ENCODE results near the gene CABP1.
"Not testable (repeated sequence)": the region's sequence is repeated elsewhere in the genome, so short reads cannot be mapped to it uniquely, and the experiment has no call there.

CABP1 gene

DNA sequence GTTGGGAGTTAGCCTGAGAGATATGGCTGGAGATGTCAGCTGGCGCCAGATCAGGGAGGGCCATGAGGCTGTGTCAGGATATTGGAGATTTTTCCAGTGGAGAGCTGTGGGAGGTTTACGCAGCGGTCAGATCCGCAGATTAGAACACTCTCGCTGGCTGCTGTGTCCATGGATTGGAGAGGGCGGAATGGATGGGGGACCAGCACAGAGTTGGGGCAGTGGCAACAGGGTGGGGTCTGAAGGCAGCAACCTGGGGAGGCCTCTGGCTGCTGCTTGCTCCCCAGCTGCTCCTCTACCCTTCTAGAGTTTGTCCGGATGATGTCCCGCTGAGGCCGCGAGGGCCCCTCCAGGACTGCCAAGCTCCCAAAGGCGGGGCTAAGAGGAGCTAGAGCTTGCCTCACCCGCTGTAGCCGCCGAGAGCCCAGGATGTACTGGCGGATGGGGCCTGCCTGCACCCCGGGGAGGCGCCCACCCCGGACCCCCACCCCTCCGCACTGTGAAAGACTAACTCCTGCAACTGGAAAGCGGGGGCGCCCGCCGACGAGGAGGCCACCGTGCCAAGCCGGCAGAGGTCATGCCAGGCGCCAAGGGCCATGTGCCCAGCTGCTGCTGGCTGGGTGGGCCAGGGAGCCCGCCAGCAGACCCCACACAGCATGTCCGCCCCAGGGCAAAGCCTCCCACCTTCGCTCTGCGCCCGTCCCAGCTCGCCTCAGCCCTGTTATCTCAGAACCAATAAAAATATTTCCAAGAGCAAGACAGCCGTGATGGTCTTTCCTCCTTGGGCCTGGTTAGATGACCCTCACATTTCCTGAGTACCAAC lies 26.4 kb downstream of the CABP1 start:
- no peak for DNase-seq (ENCODE audit: extremely low read depth in 1 of 2, low read depth in 1 of 2)

DNA sequence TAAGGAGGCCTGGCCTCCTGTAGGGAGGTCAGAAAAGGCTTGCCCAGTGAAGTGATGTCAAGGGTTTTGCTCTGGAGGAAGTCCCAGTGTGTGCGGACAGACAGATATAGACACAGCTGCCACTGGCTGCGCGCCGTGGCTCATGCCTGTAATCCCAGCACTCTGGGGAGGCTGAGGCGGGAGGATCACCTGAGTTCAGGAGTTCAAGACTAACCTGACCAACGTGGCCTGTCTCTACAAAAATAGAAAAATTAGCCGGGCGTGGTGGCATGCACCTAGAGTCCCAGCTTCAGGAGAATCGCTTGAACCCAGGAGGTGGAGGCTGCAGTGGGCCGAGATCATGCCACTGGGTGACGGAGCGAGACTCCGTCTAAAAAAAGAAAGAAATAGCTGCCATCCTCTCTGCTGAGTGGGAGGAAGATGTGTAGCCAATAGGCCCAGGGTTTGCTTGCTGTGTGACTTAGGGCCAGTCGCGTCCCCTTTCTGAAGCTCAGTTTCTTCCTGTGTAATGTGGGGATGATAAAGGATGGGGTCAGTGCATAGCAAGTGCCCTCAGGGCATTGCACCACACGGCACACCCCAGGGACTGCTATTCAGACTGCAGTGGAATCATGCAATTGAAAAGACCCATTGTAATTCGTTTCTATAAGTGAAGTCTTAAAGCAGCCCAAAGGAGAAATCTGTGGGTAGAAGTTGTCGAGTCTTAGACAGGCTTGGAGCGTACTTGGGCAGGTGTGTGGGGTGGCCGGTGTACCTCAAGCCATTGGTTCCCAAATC lies 27.9 kb downstream of the CABP1 start:
- no peak for DNase-seq (ENCODE audit: extremely low read depth in 1 of 2, low read depth in 1 of 2)

DNA sequence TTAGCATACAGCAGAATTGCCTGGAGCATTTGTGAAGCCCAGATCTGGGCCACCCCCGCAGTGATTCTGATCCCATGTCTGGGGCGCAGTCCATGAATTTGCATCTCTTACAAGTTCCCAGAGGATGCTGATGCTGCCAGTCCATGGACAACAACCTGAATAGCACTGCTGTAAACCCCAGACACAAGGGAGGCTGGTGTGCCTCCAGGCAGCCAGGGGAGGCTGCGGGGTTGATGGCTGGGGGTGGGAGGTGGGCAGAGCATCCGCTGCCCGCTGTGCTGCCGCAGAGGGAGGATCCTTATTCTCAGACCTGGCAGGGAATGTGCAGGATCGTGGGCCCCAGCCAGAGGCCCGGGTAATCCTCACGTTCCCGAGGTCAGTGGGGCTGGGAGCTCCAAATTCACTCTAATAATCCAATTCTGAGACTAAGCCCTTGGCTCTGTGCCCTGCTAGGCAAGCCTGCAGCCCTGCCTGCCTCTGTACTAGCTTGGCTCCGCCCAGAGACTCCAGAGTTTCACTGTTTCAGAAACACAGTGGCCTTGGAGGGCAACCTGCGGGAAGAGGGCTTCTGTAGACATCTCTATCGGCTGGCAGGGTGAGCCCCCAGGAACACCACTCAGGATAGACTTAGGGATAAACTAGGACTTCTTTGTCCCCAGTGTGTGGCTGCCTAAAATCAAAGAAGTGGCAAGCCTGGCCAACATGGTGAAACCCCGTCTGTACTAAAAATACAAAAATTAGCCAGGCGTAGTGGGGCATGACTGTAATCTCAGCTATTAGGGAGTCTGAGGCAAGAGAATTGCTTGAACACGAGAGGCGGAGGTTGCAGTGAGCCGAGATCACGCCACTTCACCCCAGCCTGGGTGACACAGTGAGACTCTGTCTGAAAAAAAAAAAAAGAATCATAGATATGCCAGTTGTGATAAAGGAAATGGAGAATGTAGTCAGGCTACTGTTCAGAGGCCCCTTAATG lies 28.7 kb downstream of the CABP1 start:
- no peak for DNase-seq (ENCODE audit: extremely low read depth in 1 of 2, low read depth in 1 of 2)

DNA sequence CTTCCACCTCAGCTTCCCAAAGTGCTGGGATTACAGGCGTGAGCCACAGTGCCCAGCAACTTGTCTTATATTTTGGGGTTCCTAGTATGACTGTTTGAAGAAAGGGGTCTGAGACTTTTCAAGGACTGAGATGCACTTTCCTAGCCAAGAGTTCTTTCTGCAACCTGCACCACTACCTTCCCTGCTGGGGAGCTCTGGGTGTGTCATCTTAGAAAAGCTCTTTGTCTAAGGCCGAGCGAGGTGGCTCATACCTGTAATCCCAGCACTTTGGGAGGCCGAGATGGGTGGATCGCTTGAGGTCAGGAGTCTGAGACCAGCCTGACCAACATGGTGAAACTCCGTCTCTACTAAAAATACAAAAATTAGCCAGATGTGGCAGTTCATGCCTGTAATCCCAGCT lies 29.8 kb downstream of the CABP1 start:
- DNase-seq (ENCODE audit: extremely low read depth in 1 of 2, low read depth in 1 of 2), result not testable (repeated sequence)

DNA sequence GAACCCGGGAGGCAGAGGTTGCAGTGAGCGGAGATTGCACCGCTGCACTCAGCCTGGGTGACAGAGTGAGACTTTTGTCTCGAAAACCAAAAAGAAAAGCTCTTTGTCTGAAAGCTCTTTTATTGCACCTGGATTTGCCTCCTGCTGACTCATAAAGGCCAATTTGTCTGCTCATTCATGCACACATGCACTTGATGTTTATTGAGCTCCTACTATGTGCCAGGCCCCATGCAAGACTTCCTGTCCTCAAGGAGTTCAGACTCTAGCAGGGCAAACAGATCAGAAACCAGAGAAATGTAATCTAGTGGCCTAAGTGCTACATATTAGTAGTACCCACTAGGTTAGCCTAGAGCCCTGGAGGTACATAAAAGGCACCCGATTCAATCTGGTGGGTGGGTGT lies 30.2 kb downstream of the CABP1 start:
- DNase-seq (ENCODE audit: extremely low read depth in 1 of 2, low read depth in 1 of 2), result no peak

DNA sequence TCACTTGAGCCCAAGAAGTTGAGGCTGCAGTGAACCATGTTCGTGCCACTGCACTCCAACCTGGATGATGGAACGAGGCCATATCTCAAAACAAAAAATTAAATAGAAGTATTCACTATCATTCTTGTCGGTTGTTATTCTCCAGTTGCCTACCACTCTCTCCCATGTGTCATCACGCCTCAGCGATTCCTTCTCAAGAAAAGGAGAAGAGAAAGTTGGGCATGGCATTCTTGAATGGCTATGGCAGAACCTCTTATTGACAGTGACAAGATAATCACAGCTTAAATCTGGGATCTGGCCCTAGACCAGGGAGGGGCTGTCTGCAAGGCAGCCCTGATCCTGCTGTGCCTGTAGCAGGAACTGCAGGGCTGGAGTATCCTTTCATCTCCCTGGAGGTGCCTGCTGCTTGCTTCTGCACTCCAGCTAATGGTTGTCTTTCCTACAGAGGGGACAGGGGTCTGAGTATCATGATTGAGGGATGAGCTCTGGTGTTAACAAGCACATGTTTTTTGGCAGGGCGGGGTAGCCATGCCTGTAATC lies 33.7 kb downstream of the CABP1 start:
- DNase-seq (ENCODE audit: extremely low read depth in 1 of 2, low read depth in 1 of 2), result no peak

DNA sequence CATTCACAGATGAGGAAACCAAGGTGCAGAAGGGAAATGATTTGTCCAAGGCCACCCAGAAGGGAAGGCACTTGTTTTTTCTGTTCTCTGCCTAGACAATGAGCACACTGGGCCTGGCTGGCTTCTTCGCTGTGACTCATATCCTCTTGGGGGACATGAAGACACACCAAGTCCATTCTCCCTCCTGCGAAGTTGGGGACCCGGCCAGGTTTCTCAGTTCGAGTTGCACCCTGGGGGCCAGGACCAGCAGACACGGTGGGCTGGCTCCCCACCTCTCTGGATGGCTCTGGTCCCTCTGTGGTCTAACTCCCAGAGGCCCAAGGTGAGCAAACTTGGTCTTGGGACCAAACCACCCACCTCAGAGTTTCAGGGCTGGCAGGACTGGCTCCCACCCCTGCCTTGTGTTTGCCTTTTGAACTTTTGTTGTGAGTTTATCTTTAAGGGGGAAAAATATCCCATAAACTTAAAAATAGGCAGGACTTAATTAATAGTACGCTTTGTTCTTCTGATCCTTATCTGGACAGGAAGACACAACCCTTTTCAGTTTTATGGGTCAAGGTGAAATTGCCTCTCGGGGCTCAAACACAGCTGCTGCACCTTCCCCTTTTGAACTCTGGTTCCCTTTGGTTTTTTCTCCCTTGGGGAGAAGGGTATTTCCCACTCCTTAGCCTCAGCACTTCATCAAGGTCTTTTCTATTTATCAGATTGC lies 37.5 kb downstream of the CABP1 start:
- DNase-seq (ENCODE audit: extremely low read depth in 1 of 2, low read depth in 1 of 2), result peak in 1 of 2 donors; percentile 15

DNA sequence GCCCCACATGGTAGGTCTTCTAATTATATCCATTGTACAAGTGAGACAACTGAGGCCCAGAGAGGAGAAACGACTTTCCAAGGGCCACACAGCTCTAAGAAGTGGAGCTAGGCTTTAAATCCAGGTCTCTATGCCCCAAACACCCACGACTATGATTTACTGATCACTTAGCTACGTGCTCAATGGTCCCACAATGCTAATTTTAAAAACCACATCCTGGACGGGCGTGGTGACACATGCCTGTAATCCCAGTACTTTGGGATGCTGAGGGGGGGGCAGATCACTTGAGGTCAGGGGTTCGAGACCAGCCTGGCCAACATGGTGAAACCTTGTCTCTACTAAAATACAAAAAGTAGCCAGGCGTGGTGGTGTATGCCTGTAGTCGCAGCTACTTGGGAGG lies 38.1 kb downstream of the CABP1 start:
- DNase-seq (ENCODE audit: extremely low read depth in 1 of 2, low read depth in 1 of 2), result peak in 1 of 2 donors; percentile 7

DNA sequence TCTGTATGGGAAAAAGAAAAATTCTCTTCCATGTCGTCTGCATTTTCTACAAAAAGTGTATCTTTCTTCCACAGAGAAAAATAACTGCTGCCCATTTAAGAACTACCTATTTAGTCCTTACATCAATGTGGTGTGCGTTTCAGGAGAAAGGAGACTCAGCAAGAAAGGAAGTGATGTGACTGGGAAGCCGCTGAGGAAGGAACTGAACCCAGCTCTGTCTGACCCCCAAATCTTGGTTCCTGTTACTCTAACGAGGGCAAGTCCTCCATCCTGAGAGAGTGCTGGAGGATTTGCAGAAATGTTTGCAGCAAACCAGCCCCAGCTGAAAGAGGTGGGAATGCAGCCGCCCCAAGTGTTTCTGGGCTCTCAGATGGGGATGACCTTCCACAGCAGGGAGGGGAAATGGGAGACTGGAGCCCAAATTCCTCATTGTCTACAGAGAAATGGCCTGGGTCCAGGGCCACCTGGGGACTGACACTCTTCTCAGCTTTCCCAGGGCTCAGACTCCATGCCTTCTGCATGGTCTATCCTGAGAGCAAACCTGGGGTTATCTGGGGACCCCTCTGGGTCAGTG lies 39.8 kb downstream of the CABP1 start:
- no peak for DNase-seq (ENCODE audit: extremely low read depth in 1 of 2, low read depth in 1 of 2)

DNA sequence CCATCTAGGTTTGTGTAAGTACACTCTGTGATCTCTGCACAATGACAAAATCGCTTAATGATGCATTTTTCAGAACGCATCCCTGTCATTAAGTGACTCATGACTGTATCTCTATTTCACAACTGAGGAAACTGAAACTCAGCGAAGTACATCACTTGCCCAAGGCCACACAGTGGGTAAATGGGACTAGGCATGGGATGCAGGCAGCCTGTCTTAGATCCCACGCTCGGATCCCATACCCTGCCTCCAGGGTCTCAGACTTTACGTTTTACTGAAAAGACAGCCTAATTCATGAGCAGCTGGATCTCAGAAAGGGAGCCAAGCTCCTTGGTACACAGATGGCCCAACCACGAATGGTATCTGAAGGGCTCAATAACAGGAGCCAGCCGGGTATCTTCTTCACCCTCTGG lies 44.1 kb downstream of the CABP1 start:
- no peak for DNase-seq (ENCODE audit: extremely low read depth in 1 of 2, low read depth in 1 of 2)

DNA sequence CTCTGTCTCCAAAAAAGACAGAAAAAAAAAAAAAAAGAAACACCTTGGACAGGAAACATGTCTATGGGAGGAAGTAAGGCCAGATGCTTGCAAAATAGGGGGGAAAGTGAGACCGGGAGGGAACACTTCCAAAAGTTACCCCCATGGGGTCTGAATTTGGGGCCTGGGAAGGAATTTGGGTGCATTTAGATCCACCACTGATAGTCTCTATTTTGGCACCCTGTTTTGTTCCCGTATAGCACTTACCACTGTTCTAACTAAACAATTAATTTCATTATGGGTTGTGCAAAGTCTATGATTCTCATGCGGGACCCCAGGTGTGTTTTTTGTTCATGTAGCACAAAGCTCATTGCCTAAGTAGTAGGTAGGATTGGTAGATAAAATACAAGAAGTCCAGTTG lies 45.1 kb downstream of the CABP1 start:
- no peak for DNase-seq (ENCODE audit: extremely low read depth in 1 of 2, low read depth in 1 of 2)

DNA sequence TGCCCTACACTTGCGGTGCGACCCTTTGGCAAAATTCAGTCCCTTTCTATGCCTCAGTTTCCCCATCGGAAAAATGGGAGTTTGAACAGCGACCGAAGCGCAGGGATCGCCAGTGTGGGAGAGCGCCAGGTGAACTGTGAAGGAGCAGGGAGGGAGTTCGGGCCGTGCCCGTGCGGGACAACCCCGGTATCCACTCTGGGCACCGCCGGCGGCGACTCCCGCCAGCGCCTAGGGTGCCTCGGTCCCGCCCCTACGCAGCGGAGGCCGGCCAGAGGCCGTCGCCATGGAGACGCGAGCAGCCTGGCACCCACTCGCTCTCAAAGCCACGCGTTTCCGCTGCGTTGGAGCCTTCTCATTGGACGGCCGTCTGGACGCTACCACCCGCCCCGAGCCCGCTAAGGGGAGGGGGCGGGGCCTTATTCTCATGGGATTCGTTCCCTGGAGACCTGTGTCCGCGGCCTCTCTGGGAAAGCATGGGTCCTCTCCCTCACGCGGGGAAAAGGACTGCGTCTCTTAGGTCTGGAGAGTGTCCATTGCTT lies 45.8 kb downstream of the CABP1 start:
- DNase-seq (ENCODE audit: extremely low read depth in 1 of 2, low read depth in 1 of 2), result peak; percentile 94 to 96

DNA sequence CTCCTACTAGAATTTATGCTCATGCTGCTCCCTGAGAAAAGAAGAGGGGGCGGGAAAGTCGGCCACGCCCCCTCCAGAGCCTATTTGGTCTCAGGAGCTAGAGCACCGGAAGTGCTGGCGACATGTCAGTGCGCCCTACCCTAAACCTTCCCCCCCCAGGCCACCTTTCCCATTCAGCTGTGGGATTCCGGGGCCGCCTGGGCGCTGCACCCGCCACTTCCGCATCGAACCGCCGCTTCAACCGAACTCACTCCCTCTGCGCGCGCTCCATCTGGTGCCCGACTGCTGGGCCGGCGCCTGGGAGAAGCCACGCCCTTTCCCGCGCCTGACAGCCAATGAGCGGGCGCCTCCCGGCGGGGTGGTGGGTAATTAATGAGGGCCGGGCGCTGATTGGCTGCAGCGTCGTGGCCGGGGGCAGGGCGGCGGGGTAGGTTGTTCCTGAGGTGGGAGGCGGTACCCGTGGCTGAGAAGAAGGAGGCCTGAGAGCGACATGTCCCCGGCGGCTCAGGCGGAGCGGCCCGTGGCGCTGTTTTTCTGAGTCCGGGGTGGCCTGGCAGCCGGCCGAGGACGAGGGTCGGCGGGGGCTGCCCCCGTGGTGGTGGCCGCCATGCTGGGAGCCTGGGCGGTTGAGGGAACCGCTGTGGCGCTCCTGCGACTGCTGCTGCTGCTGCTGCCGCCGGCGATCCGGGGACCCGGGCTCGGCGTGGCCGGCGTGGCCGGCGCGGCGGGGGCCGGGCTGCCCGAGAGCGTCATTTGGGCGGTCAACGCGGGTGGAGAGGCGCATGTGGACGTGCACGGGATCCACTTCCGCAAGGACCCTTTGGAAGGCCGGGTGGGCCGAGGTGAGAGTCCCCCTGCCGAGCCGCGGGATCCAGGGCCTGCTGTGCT lies 46.5 kb downstream of the CABP1 start, which contains the start of gene MLEC:
Gene MLEC (plus strand): TSS at position 460 of the 888 bp plus-strand sequence. CDS start 148 bp downstream, at position 608.
- peak; percentile 97 to 98 for DNase-seq (ENCODE audit: extremely low read depth in 1 of 2, low read depth in 1 of 2)

DNA sequence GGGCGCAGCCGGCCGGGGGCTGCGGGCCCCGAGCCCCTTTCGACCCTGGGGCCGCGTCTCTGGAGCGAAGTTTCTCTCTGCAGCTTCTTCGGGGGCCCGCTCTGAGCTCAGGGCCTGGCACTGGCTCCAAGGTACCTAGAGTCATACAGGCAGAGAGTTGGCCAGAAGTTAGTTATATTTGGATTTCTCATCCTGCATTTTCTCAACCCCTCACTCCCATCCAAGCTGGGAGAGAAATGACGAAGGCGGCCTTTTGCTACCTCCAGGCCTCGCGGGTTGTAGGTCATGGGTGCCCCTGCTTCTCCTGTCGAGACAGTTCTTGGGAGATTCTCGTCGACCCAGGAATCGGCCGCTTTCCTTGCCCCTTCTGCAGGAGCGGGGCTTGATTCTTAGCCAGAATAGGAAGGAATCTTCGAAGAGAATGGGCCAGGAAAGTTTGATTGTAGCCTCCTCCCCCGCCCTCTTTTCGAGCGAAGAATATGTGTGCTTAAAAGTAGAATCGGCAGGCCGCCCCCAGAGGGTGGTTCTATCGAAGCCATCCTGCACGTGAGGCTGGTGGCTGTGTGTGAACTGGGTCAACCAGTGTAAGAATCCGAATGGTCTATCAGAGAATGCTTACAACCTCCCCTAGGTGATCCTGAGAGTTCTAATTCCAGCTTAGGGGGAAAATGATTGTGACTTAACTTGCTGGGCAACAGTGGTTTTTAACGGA lies 47.3 kb downstream of the CABP1 start:
- DNase-seq (ENCODE audit: extremely low read depth in 1 of 2, low read depth in 1 of 2), result no peak

DNA sequence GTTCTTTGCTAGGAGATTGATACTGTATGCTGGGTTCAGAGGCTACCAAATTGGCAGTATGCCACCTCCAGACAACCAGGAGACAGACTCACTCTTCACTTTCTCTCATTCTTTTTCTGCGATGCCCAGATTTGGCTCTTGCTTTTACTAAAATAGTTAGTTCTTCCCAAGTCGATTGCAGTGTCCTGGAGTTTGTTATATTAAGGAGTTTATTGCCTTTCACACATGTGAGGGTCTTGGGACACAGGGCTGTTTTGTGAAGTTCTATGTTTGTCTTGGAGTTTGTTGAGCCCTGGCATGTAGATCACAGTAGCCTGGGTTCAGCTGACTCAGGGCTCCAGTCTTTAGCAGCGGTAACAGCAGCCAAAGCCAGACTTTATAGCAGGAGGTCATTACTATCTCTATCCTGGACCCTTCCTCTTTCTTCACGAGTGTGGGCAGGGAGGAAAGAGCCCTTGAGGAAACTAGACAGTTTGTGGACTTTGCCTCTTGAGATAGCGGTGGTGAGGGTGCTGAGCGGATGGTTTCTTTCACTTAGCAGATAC lies 48.2 kb downstream of the CABP1 start:
- no peak for DNase-seq (ENCODE audit: extremely low read depth in 1 of 2, low read depth in 1 of 2)

DNA sequence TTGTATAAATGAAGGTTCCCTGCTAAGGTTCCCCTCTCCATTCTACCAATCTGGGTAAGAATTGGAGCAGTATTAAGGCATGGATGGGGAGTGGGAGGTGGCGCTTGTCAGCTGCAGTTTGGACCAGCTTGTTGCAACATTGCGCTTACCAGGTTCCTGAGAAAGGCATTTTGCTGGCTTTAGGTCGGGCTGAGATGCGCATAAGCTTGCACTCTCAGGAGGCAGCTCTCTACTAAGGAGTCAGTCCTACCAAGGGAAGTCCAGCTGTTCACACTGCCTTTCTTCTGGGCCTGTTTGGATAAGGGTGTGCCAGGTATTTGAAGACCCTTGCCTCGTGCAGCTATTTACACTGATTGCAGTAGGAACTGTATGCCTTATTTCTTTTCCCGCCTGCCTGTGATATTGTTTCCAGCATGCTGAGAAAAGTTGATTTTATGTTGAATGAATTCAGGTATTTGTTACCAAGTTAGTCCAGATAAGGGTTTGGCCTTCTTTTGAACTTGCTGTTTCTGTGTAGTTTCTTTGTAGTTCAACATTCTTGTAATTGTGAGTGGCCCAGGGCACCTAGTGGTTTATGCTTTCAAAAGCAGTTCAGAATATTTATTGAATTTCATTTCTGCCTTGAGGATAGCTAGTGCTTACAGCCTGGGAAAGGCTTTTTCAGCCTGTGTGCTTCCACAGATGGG lies 49.1 kb downstream of the CABP1 start:
- DNase-seq (ENCODE audit: extremely low read depth in 1 of 2, low read depth in 1 of 2), result no peak

DNA sequence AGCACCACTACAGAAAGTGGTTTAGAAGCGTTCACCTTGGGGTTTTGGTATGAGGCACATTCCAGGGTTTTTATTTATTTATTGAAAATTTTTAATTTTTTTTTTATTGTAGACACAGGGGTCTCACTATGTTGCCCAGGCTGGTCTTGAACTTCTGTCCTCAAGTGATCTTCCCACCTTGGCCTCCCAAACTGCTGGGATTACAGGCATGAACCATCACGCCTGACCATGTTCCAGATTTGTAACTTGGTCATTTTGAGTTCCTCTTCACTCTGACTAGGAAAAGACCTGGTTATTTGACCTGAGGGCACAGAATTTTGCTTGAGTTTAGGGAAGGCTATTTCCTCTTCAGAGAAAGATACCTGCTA lies 49.6 kb downstream of the CABP1 start:
- DNase-seq (ENCODE audit: extremely low read depth in 1 of 2, low read depth in 1 of 2), result no peak
